Upper lobe of left lung (tissue), 6 donors: ENCODE data around the gene CLEC4A. TPM values are rescaled to one million over a fixed set of nuclear protein-coding genes. Genes with fewer than 3 reads are reported as not detected.

Experiments used
- ATAC-seq, 2 donors: fragments of 200-7000 bp; cut with Tn5 transposase; one replicate each; pipeline ENCODE4 v1.9.1; 2022; ENCODE audit warnings: mild to moderate bottlenecking in 2 of 2, moderate library complexity in 2 of 2; ENCODE audit not compliant: low FRiP score in 2 of 2
- DNase-seq, 2 donors: peaks; one replicate each; pipeline ENCODE4 v3.0.0-alpha.2; 2019 to 2020
- H3K27ac ChIP-seq, 4 donors: fragments of 200-600 bp; sonication (generic); one replicate each; pipeline ENCODE4 v1.5.1; 2016 to 2019
- H3K27me3 ChIP-seq, 4 donors: fragments of 200-600 bp; sonication (generic); one replicate each; pipeline ENCODE4 v1.5.1; 2017 to 2019
- H3K36me3 ChIP-seq, 4 donors: fragments of 200-600 bp; sonication (generic); one replicate each; pipeline ENCODE4 v1.5.1; 2016 to 2019
- H3K4me1 ChIP-seq, 4 donors: fragments of 200-600 bp; sonication (generic); one replicate each; pipeline ENCODE4 v1.5.1; 2018 to 2019
- H3K4me3 ChIP-seq, 4 donors: fragments of 200-600 bp; sonication (generic); one replicate each; pipeline ENCODE4 v1.5.1; 2017 to 2019; ENCODE audit warnings: mild to moderate bottlenecking in 2 of 4, moderate library complexity in 1 of 4
- H3K9me3 ChIP-seq, 4 donors: fragments of 200-600 bp; sonication (generic); one replicate each; pipeline ENCODE4 v1.5.1; 2018 to 2019
- CTCF ChIP-seq, 6 experiments: fragments of 450-650 bp in 4 of 6; fragments of 200-600 bp in 2 of 6; sonication (generic) in 2 of 6; IDR thresholded peaks; one replicate each; pipeline ENCODE4 v1.5.1; 2016 to 2019; ENCODE audit warnings: antibody characterized with exemption in 6 of 6
- EP300 ChIP-seq, 4 donors: sonication (generic); formaldehyde crosslinking; IDR thresholded peaks; one replicate each; pipeline ENCODE4 v1.5.1; 2017; ENCODE audit warnings: antibody characterized with exemption in 4 of 4, control low read depth in 2 of 4
- POLR2A ChIP-seq, 4 donors: fragments of 450-650 bp; IDR thresholded peaks; one replicate each; pipeline ENCODE4 v1.5.1; 2016 to 2017; ENCODE audit warnings: antibody characterized with exemption in 4 of 4, mild to moderate bottlenecking in 2 of 4
- POLR2AphosphoS5 ChIP-seq, 2 donors: sonication (generic); formaldehyde crosslinking; IDR thresholded peaks; one replicate each; pipeline ENCODE4 v1.5.1; 2017; ENCODE audit warnings: antibody characterized with exemption in 2 of 2
- WGBS, 2 donors: methylation state at CpG; one replicate each; pipeline ENCODE4 v1.1.5; 2017 to 2018; 5-methylcytosine and 5-hydroxymethylcytosine counted together
- total RNA-seq, 6 donors: library from RNA; depleted of rRNA in 4 of 6; stranded (reverse); fragments of >200 nt in 4 of 6; gene quantifications; one replicate each; pipeline versions ENCODE4 v1.1.0 to v1.2.1, GENCODE V29; 2016 to 2021
- donor health status: DM: no; HTN: no; CAD: no; lungs with moderate emphysema.
- donor health status: DM: no; HTN: yes; CAD: no; lungs with severe emphysema.

The CLEC4A gene
- 10 to 100 TPM in 1 of 6 donors, 1 to 10 TPM in 4, under 1 TPM in 1; 0.67 to 26.2 (median 6.8) TPM for total RNA-seq

GRCh38 chr12:8123124-8123912 lies at the start of gene CLEC4A:
CLEC4A (plus strand) TSS chr12:8123617; CDS start chr12:8123879, 262 bp downstream.
- ATAC-seq, result peak in 1 of 2 donors; percentile 51
- H3K9me3 ChIP-seq, result no peaks in the 10 kb centered on the region
- no peak for DNase-seq
- 52 to 72% methylated on average over 5 of the region's 5 CpGs for WGBS, 2 donors
- H3K36me3 ChIP-seq, result no peaks in the 10 kb centered on the region
- TF ChIP-seq POLR2A (IDR thresholded peaks at IDR 0.05) (no peak), CTCF (IDR thresholded peaks at IDR 0.05) (no peak), EP300 (IDR thresholded peaks at IDR 0.05) (no peak), POLR2AphosphoS5 (IDR thresholded peaks at IDR 0.05) (no peak)
- H3K4me1 ChIP-seq, result no peaks in the 10 kb centered on the region
- H3K27me3 ChIP-seq, result no peaks in the 10 kb centered on the region
- peak within 1 kb of the TSS; percentile 3 to 63 (median 55) for H3K27ac ChIP-seq
- peak within 1 kb of the TSS in 1 of 4 donors; percentile 27 for H3K4me3 ChIP-seq

- no peaks in the 10 kb centered on the region for H3K27me3 ChIP-seq
- peaks cover 0 to 4% (median under 1%) of the 10 kb centered on the region in 4 donors for H3K4me1 ChIP-seq
- no peak overlapping the region for H3K27ac ChIP-seq
- H3K4me3 ChIP-seq, result no peak overlapping the region
- no peak for TF ChIP-seq EP300 (IDR thresholded peaks at IDR 0.05)
- no peak for TF ChIP-seq POLR2AphosphoS5 (IDR thresholded peaks at IDR 0.05)
- no peak for TF ChIP-seq POLR2A (IDR thresholded peaks at IDR 0.05)
- no peak for TF ChIP-seq CTCF (IDR thresholded peaks at IDR 0.05)
- no peak for DNase-seq
- H3K36me3 ChIP-seq, result no peaks in the 10 kb centered on the region
- 80 to 84% methylated on average over 6 of the region's 6 CpGs for WGBS, 2 donors
- H3K9me3 ChIP-seq, result no peaks in the 10 kb centered on the region
- no peak for ATAC-seq
Observed at GRCh38 chr12:8075935-8076334, 47.5 kb upstream of the CLEC4A start.

DNA sequence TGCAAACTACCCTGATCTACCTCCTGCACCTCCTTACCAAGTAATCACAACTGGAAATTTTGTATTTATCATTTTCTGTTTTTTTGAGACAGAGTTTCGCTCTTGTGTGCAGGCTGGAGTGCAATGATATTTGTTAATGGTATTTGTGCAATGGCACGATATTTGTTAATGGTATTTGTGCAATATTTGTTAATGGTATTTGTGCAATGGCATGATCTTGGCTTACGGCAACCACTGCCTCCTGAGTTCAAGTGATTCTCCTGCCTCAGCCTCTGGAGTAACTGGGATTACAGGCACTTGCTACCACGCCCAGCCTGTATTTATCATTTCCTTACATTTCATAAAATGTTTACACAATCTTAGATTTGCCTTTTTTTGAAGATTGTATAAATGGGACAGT lies 47.1 kb upstream of the CLEC4A start:
- H3K27me3 ChIP-seq, result no peaks in the 10 kb centered on the region
- TF ChIP-seq CTCF (IDR thresholded peaks at IDR 0.05), result no peak
- TF ChIP-seq EP300 (IDR thresholded peaks at IDR 0.05), result peak in 1 of 4 donors; percentile 19
- no peak for DNase-seq
- no peaks in the 10 kb centered on the region for H3K9me3 ChIP-seq
- no peak overlapping the region for H3K4me3 ChIP-seq
- H3K27ac ChIP-seq, result no peak overlapping the region
- ATAC-seq, result no peak
- peaks cover 0 to 8% (median 3%) of the 10 kb centered on the region in 4 donors for H3K4me1 ChIP-seq
- WGBS, 2 donors, result 32 to 58% methylated on average over 4 of the region's 4 CpGs
- H3K36me3 ChIP-seq, result no peaks in the 10 kb centered on the region

- DNase-seq (no peak), ATAC-seq (no peak)
- H3K27ac ChIP-seq, result no peak overlapping the region
- H3K4me1 ChIP-seq, result peaks cover 0 to 9% (median 3%) of the 10 kb centered on the region in 4 donors
- WGBS, 2 donors, result 69 to 72% methylated on average over 4 of the region's 4 CpGs
- no peaks in the 10 kb centered on the region for H3K27me3 ChIP-seq
- H3K4me3 ChIP-seq, result no peak overlapping the region
- H3K36me3 ChIP-seq, result no peaks in the 10 kb centered on the region
- H3K9me3 ChIP-seq, result no peaks in the 10 kb centered on the region
- TF ChIP-seq CTCF (IDR thresholded peaks at IDR 0.05), result no peak
Observed at GRCh38 chr12:8077207-8077606, 46.2 kb upstream of the CLEC4A start.

DNA sequence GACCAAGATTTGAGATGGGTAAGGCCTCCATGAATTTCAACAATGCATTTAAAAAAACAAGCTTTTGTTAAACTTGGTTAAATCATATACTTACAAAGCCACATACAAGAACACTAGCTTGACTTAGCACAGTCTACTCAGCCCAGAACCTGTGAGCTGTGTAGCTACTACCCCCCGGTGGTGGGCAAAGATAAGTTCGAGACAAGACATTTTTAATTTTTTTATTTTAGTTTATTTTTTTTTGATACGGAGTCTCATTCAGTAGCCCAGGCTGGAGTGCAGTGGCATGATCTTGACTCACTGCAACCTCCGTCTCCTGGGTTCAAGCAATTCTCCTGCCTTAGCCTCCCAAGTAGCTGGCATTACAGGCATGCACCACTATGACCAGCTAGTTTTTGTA lies 45.0 kb upstream of the CLEC4A start:
- no peak overlapping the region for H3K27ac ChIP-seq
- ATAC-seq (no peak), DNase-seq (no peak)
- H3K4me3 ChIP-seq, result no peak overlapping the region
- peak in 1 of 6 experiments; percentile 15 for TF ChIP-seq CTCF (IDR thresholded peaks at IDR 0.05)
- no peak for TF ChIP-seq EP300 (IDR thresholded peaks at IDR 0.05)
- H3K4me1 ChIP-seq, result peaks cover 6 to 17% (median 10%) of the 10 kb centered on the region in 4 donors
- no peaks in the 10 kb centered on the region for H3K9me3 ChIP-seq
- WGBS, 2 donors, result 33 to 35% methylated on average over 4 of the region's 4 CpGs
- H3K27me3 ChIP-seq, result no peaks in the 10 kb centered on the region
- no peaks in the 10 kb centered on the region for H3K36me3 ChIP-seq
